IMR-90 (cell line): ENCODE measurements around the gene VWA5A. TPM values are rescaled to one million over a fixed set of nuclear protein-coding genes. Genes with fewer than 3 reads are reported as not detected.

Experiments used
- ATAC-seq: fragments of 200-7000 bp; cut with Tn5 transposase; 2 replicates; pipeline ENCODE4 v1.9.1; 2020; ENCODE audit warnings: low read depth, mild to moderate bottlenecking, moderate library complexity
- BruUV-seq: library from RNA; stranded (reverse); fragments of 400-500 nt; replicated peaks from 2 replicates; lab custom pipeline; 2021; lab: Mats Ljungman, UMichigan
- CTCF ChIA-PET: fragments of 300-600 bp; formaldehyde crosslinking; extraction: SDS; loops from one replicate; lab custom pipeline; 2021; ENCODE audit warnings: antibody characterized with exemption; lab: Yijun Ruan, JAX
- POLR2A ChIA-PET: fragments of 300-600 bp; sonication (Branson Sonifier 250); formaldehyde crosslinking; loops from one replicate; lab custom pipeline; 2022; ENCODE audit warnings: antibody characterized with exemption; ENCODE audit not compliant: unreplicated experiment; lab: Charles Lee
- DNase-seq: peaks from one replicate; pipeline ENCODE4 v3.0.0; 2013
- H2AFZ ChIP-seq: replicated peaks from 2 replicates; pipeline ENCODE3; 2013; ENCODE audit warnings: low read length, mild to moderate bottlenecking; ENCODE audit not compliant: poor library complexity
- H2AK5ac ChIP-seq: 2 replicates; pipeline ENCODE4 v1.6.1; 2013; ENCODE audit warnings: low read depth, low read length, inconsistent platforms
- H2AK9ac ChIP-seq: replicated peaks from 2 replicates; pipeline ENCODE3; 2013; ENCODE audit warnings: mild to moderate bottlenecking, low read depth, low read length, moderate library complexity; ENCODE audit not compliant: poor library complexity
- H2BK120ac ChIP-seq: 2 replicates; pipeline ENCODE4 v1.6.1; 2013; ENCODE audit warnings: low read depth, low read length, inconsistent platforms
- H2BK15ac ChIP-seq: 3 replicates; pipeline ENCODE4 v1.6.1; 2013; ENCODE audit warnings: low read depth, low read length, inconsistent platforms
- H2BK20ac ChIP-seq: 2 replicates; pipeline ENCODE4 v1.6.1; 2013; ENCODE audit warnings: low read depth, mild to moderate bottlenecking, inconsistent platforms, low read length, moderate library complexity
- H2BK5ac ChIP-seq: 2 replicates; pipeline ENCODE4 v1.6.1; 2013; ENCODE audit warnings: mild to moderate bottlenecking, low read depth, low read length, inconsistent platforms; ENCODE audit not compliant: poor library complexity, severe bottlenecking
- H3K14ac ChIP-seq: replicated peaks from 2 replicates; pipeline ENCODE4 v1.6.1; 2013; ENCODE audit warnings: low read depth, low read length, inconsistent platforms
- H3K18ac ChIP-seq: 2 replicates; pipeline ENCODE4 v1.6.1; 2013; ENCODE audit warnings: low read depth, low read length, control low read depth
- H3K23ac ChIP-seq: 2 replicates; pipeline ENCODE4 v1.6.1; 2013; ENCODE audit warnings: low read depth, low read length, inconsistent platforms
- H3K27ac ChIP-seq: 2 replicates; pipeline ENCODE4 v1.5.1; 2013; ENCODE audit warnings: mild to moderate bottlenecking, control low read depth, low read length; ENCODE audit not compliant: insufficient read depth
- H3K27me3 ChIP-seq: 2 replicates; pipeline ENCODE4 v1.6.1; 2013; ENCODE audit warnings: low read length; ENCODE audit not compliant: control insufficient read depth, insufficient read depth
- H3K36me3 ChIP-seq: 2 replicates; pipeline ENCODE4 v1.6.1; 2013; ENCODE audit warnings: low read length, mixed read lengths; ENCODE audit not compliant: control insufficient read depth, insufficient read depth
- H3K4ac ChIP-seq: 2 replicates; pipeline ENCODE4 v1.6.1; 2013; ENCODE audit warnings: low read depth, low read length, inconsistent platforms
- H3K4me1 ChIP-seq: 2 replicates; pipeline ENCODE4 v1.6.1; 2013; ENCODE audit warnings: low read length, mixed read lengths; ENCODE audit not compliant: control insufficient read depth, insufficient read depth
- H3K4me2 ChIP-seq: 2 replicates; pipeline ENCODE4 v1.6.1; 2013; ENCODE audit warnings: low read depth, mild to moderate bottlenecking, control low read depth, low read length, moderate library complexity
- H3K4me3 ChIP-seq: 2 replicates; pipeline ENCODE4 v1.5.1; 2013; ENCODE audit warnings: low read depth, mild to moderate bottlenecking, control low read depth, low read length, moderate library complexity; ENCODE audit not compliant: insufficient read depth
- H3K56ac ChIP-seq: 2 replicates; pipeline ENCODE4 v1.6.1; 2013; ENCODE audit warnings: low read length, inconsistent platforms; ENCODE audit not compliant: insufficient read depth; ENCODE audit errors: extremely low read depth
- H3K79me1 ChIP-seq, 2 experiments: 2 replicates each; pipeline ENCODE4 v1.6.1; 2013; ENCODE audit warnings: low read length in 2 of 2, inconsistent platforms in 1 of 2, low read depth in 1 of 2
- H3K9ac ChIP-seq: 2 replicates; pipeline ENCODE4 v1.6.1; 2013; ENCODE audit warnings: low read depth, low read length, control low read depth
- H3K9me1 ChIP-seq: 2 replicates; pipeline ENCODE4 v1.6.1; 2013; ENCODE audit warnings: low read length, inconsistent platforms; ENCODE audit not compliant: insufficient read depth
- H3K9me3 ChIP-seq: 2 replicates; pipeline ENCODE4 v1.6.1; 2013; ENCODE audit warnings: low read length; ENCODE audit not compliant: control insufficient read depth, insufficient read depth
- H4K20me1 ChIP-seq: 2 replicates; pipeline ENCODE4 v1.6.1; 2013; ENCODE audit warnings: low read length, inconsistent platforms; ENCODE audit not compliant: insufficient read depth
- H4K5ac ChIP-seq: 2 replicates; pipeline ENCODE4 v1.6.1; 2013; ENCODE audit warnings: mild to moderate bottlenecking, low read depth, low read length, control low read depth
- H4K8ac ChIP-seq, 2 experiments: 2 replicates each; pipeline ENCODE4 v1.6.1; 2013; ENCODE audit warnings: low read depth in 2 of 2, low read length in 2 of 2, control low read depth in 1 of 2, inconsistent platforms in 1 of 2
- H4K91ac ChIP-seq: 2 replicates; pipeline ENCODE4 v1.6.1; 2013; ENCODE audit warnings: low read depth, low read length, inconsistent platforms; ENCODE audit not compliant: insufficient read depth
- BHLHE40 ChIP-seq: fragments of 150-350 bp; IDR thresholded peaks from 2 replicates; pipeline ENCODE4 v1.6.1; 2016; ENCODE audit warnings: mild to moderate bottlenecking, low read depth, low read length
- CHD1 ChIP-seq: IDR thresholded peaks from 2 replicates; pipeline ENCODE4 v1.6.1; 2012; ENCODE audit warnings: low read depth, low read length, improper control_type of control experiment
- FOS ChIP-seq: fragments of 150-350 bp; IDR thresholded peaks from 2 replicates; pipeline ENCODE4 v1.6.1; 2016; ENCODE audit warnings: low read depth, low read length
- MAFK ChIP-seq: IDR thresholded peaks from 2 replicates; pipeline ENCODE4 v1.6.1; 2012; ENCODE audit warnings: low read depth, low read length, improper control_type of control experiment
- MAZ ChIP-seq: IDR thresholded peaks from 2 replicates; pipeline ENCODE4 v1.6.1; 2012; ENCODE audit warnings: low read depth, mild to moderate bottlenecking, low read length, improper control_type of control experiment, moderate library complexity, borderline replicate concordance
- MXI1 ChIP-seq: IDR thresholded peaks from 2 replicates; pipeline ENCODE4 v1.6.1; 2012; ENCODE audit warnings: low read depth, mild to moderate bottlenecking, low read length, moderate library complexity, borderline replicate concordance
- NFE2L2 ChIP-seq: fragments of 150-350 bp; IDR thresholded peaks from 2 replicates; pipeline ENCODE4 v1.6.1; 2016; ENCODE audit warnings: low read depth, mild to moderate bottlenecking, low read length
- POLR2A ChIP-seq: IDR thresholded peaks from 2 replicates; pipeline ENCODE4 v1.6.1; 2012; ENCODE audit warnings: mild to moderate bottlenecking, low read depth, low read length
- RCOR1 ChIP-seq: IDR thresholded peaks from 2 replicates; pipeline ENCODE4 v1.6.1; 2012; ENCODE audit warnings: mild to moderate bottlenecking, low read length, improper control_type of control experiment; ENCODE audit not compliant: insufficient replicate concordance
- RFX5 ChIP-seq: IDR thresholded peaks from 2 replicates; pipeline ENCODE4 v1.8.0; 2012; ENCODE audit warnings: low read depth, mild to moderate bottlenecking, low read length, moderate library complexity
- SMC3 ChIP-seq: fragments of 150-350 bp; IDR thresholded peaks from 2 replicates; pipeline ENCODE4 v1.6.1; 2016; ENCODE audit warnings: low read depth, mild to moderate bottlenecking, antibody characterized with exemption, low read length, moderate library complexity
- WGBS, 2 experiments: methylation state at CpG; one replicate each; pipeline versions ENCODE4 v1.1.5 to v1.1.7; 2013; ENCODE audit warnings: missing lambda C conversion rate in 2 of 2; ENCODE audit not compliant: insufficient read length in 1 of 2; ENCODE audit errors: extremely low coverage in 2 of 2; 5-methylcytosine and 5-hydroxymethylcytosine counted together
- dilution Hi-C: fragments of 300-500 bp; cut with HindIII; formaldehyde crosslinking; loops from one replicate; pipeline ENCODE4 v1.14.3; 2018; ENCODE audit warnings: low sequenced_read_pairs; ENCODE audit not compliant: unreplicated experiment
- in situ Hi-C: fragments of 300-500 bp; cut with MboI; formaldehyde crosslinking; loops from 3 replicates; pipeline ENCODE4 v1.14.3; 2019; ENCODE audit warnings: low sequenced_read_pairs, inconsistent platforms, mixed read lengths
- intact Hi-C: fragments of 100-400 bp; cut with micrococcal nuclease; formaldehyde crosslinking; loops from 2 replicates; pipeline ENCODE4 v1.10.0; 2022
- polyA plus RNA-seq, 3 experiments: library from polyadenylated mRNA; depleted of rRNA; stranded (reverse); fragments of >200 nt; gene quantifications; 2 replicates each; pipeline ENCODE4 v1.2.3, GENCODE V29; 2012; ENCODE audit warnings: low replicate concordance in 1 of 3
- total RNA-seq: library from RNA; depleted of rRNA; stranded (reverse); fragments of >200 nt; gene quantifications from 2 replicates; pipeline ENCODE4 v1.2.3, GENCODE V29; 2012
- TF ChIP-seq, protein P1 (sequence below): fragments of 150-350 bp; IDR thresholded peaks from 2 replicates; pipeline ENCODE4 v1.6.1; 2016; ENCODE audit warnings: low read depth, mild to moderate bottlenecking, low read length, moderate library complexity, borderline replicate concordance

VWA5A gene
- total and polyA plus RNA-seq, 2 of the 4 experiments (the other 2 are of a cell fraction): 5.6 to 6.8 TPM

DNA sequence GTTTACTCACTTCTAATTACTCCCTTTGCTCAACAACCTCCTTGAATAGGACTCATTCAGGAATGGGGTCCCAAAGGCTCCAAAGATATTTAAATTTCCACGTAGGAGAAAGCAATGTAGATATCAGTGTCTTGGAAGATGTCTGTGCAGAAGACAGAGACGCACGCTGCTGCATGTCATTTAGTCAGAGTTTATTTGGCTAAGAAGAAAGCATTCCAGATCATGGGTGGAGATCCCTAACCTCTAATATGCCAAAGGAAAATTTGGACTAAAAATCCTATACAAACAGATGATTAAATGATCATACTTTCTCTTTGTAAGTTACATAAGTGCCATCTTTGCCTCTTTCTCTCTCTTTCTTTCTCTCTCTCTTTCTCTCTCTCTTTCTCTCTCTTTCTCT, 67.8 kb downstream of the VWA5A start, which contains the start of gene OR10D3:
Gene OR10D3 (plus strand): TSS at position 278 of the 400 bp plus-strand sequence. CDS start 1,925 bp downstream, outside the sequence.
- Histone ChIP-seq H3K9ac (no peak within 1 kb of the TSS), H4K5ac (no peak within 1 kb of the TSS)
- CTCF ChIA-PET: no interaction called here

More for the DNA sequence above, 67.8 kb downstream of the VWA5A start, which contains the start of gene OR10D3:
- Histone ChIP-seq H3K27ac (no peak within 1 kb of the TSS), H3K4me2 (no peak within 1 kb of the TSS), H3K18ac (no peak within 1 kb of the TSS), H2AK5ac (no peak within 1 kb of the TSS), H2AFZ (no peak within 1 kb of the TSS), H3K9me1 (no peaks in the 10 kb centered on the region), H2BK5ac (no peak within 1 kb of the TSS), H3K4ac (no peak within 1 kb of the TSS), H2AK9ac (no peak within 1 kb of the TSS), H2BK20ac (no peak within 1 kb of the TSS), H4K91ac (no peak within 1 kb of the TSS), H4K20me1 (no peaks in the 10 kb centered on the region), H3K4me1 (no peaks in the 10 kb centered on the region), H3K4me3 (no peak within 1 kb of the TSS), H3K56ac (no peak within 1 kb of the TSS), H3K27me3 (peaks cover 5% of the 10 kb centered on the region), H2BK120ac (no peak within 1 kb of the TSS), H3K23ac (no peak within 1 kb of the TSS), H3K9me3 (no peaks in the 10 kb centered on the region; the same call in 1 of the 2 replicates), H3K79me1 (no peaks in the 10 kb centered on the region), H3K36me3 (no peaks in the 10 kb centered on the region), H4K8ac (no peak within 1 kb of the TSS), H2BK15ac (no peak within 1 kb of the TSS), H3K14ac (no peak within 1 kb of the TSS)
- no TSS peak for BruUV-seq
- TF ChIP-seq FOS (no peak), RFX5 (no peak), RCOR1 (no peak), POLR2A (no peak), NFE2L2 (no peak), SMC3 (no peak), MAFK (no peak), MXI1 (no peak), BHLHE40 (no peak), MAZ (no peak), CHD1 (no peak)
- TF ChIP-seq, protein P1, sequence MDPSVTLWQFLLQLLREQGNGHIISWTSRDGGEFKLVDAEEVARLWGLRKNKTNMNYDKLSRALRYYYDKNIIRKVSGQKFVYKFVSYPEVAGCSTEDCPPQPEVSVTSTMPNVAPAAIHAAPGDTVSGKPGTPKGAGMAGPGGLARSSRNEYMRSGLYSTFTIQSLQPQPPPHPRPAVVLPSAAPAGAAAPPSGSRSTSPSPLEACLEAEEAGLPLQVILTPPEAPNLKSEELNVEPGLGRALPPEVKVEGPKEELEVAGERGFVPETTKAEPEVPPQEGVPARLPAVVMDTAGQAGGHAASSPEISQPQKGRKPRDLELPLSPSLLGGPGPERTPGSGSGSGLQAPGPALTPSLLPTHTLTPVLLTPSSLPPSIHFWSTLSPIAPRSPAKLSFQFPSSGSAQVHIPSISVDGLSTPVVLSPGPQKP: no peak
- in situ Hi-C loops: no loop called here
- POLR2A ChIA-PET: no interaction called here
- dilution Hi-C loops: no loop called here
- no peak for DNase-seq
- no peak for ATAC-seq
- WGBS, 2 experiments: no CpG with 5 or more reads among the region's 3 CpGs
- intact Hi-C loops: no loop called here
